ENCODE results near the gene SESN1.

Gene SESN1

DNA sequence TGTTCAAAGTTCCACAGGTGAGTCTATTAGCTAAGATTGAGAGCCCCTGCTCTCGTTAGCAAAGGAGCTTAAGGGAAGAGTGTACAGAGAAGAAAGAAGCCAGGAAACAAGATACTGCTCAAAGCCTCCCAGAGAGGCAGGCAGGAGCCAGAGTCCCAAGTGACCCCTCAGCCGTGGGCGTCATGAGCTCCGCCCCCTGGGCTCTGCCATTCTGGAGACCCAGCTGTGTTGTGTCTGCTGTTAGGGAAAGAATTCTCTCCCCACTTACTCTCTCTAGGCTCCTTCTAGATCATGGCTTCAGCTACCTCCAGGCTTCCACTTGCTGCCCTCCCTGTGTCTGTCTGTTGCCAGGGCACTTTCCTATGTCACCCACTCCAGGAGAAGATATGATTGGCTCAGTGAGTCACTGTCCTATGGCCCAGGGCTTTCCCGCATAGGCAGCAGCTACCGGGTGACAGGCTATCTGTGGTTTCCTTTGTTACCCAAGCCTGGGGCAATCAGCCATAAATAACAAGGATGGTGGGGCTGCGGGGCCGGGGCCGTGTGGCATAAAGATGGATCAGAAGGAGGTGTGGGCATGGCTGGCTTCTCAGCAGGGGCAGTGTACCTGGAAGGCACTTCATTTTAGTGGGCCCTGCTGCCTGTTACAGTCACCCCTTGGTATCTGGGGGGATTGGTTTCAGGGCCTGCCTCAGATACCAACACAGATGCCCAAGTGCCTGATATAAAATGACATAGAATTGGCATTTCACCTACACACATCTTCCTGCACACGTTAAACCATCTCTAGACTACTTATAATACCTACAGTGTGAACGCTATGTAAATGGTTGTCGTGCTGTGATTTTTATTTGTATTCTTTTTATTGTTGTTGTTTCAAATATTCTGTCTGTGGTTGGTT, 127.5 kb downstream of the SESN1 start:
- ChIA-PET CTCF (interaction anchor here (0.6 to 0.7 kb wide), 2 partner anchors 47 to 74 kb away, joined by 3 read pairs; no protein-coding TSS in a partner anchor), POLR2A (interaction anchor here (0.7 kb wide), 1 partner anchor 19 kb away, joined by 3 read pairs; no protein-coding TSS in a partner anchor)
- TF ChIP-seq SP1 (IDR thresholded peaks at IDR 0.05) (no peak), CTBP1 (IDR thresholded peaks at IDR 0.05; ENCODE audit: borderline replicate concordance) (no peak), ELF4 (IDR thresholded peaks at IDR 0.05) (no peak), ZNF384 (IDR thresholded peaks at IDR 0.05) (no peak), L3MBTL2 (conservative IDR thresholded peaks at IDR 0.05) (no peak), FOXA1 (IDR thresholded peaks at IDR 0.05) (no peak), BHLHE40 (IDR thresholded peaks at IDR 0.05; ENCODE audit: borderline replicate concordance) (no peak), FOXM1 (IDR thresholded peaks at IDR 0.05; ENCODE audit: borderline replicate concordance) (no peak), ARNT (IDR thresholded peaks at IDR 0.05) (no peak), TARDBP (IDR thresholded peaks at IDR 0.05) (no peak)
- no peak for DNase-seq (ENCODE audit: extremely low spot score)

GRCh38 chr6:108966251-108966650, 128.4 kb downstream of the SESN1 start:
- no peak for TF ChIP-seq TARDBP (IDR thresholded peaks at IDR 0.05)
- no peak for TF ChIP-seq ARNT (IDR thresholded peaks at IDR 0.05)
- TF ChIP-seq, protein P1, sequence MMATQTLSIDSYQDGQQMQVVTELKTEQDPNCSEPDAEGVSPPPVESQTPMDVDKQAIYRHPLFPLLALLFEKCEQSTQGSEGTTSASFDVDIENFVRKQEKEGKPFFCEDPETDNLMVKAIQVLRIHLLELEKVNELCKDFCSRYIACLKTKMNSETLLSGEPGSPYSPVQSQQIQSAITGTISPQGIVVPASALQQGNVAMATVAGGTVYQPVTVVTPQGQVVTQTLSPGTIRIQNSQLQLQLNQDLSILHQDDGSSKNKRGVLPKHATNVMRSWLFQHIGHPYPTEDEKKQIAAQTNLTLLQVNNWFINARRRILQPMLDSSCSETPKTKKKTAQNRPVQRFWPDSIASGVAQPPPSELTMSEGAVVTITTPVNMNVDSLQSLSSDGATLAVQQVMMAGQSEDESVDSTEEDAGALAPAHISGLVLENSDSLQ (IDR thresholded peaks at IDR 0.05), result no peak
- TF ChIP-seq LEF1 (IDR thresholded peaks at IDR 0.05; ENCODE audit: borderline replicate concordance), result no peak
- TF ChIP-seq ELF4 (IDR thresholded peaks at IDR 0.05), result no peak
- TF ChIP-seq NFRKB (IDR thresholded peaks at IDR 0.05), result no peak
- no peak for TF ChIP-seq CTBP1 (IDR thresholded peaks at IDR 0.05; ENCODE audit: borderline replicate concordance)
- TF ChIP-seq SP1 (IDR thresholded peaks at IDR 0.05), result no peak
- no peak for TF ChIP-seq SUZ12 (IDR thresholded peaks at IDR 0.05)
- TF ChIP-seq FOXA1 (IDR thresholded peaks at IDR 0.05), result no peak
- TF ChIP-seq HDGF (IDR thresholded peaks at IDR 0.05; ENCODE audit: borderline replicate concordance), result no peak
- TF ChIP-seq FOXM1 (IDR thresholded peaks at IDR 0.05; ENCODE audit: borderline replicate concordance), result no peak
- no peak for TF ChIP-seq FOXK2 (IDR thresholded peaks at IDR 0.05)
- no peak for TF ChIP-seq ZNF384 (IDR thresholded peaks at IDR 0.05)
- TF ChIP-seq L3MBTL2 (conservative IDR thresholded peaks at IDR 0.05), result no peak
- TF ChIP-seq BHLHE40 (IDR thresholded peaks at IDR 0.05; ENCODE audit: borderline replicate concordance), result no peak
- DNase-seq (ENCODE audit: extremely low spot score), result no peak
- CTCF ChIA-PET, result no interaction called here
- POLR2A ChIA-PET, result interaction anchor here (0.7 kb wide), 1 partner anchor 18 kb away, joined by 3 read pairs; no protein-coding TSS in a partner anchor

DNA sequence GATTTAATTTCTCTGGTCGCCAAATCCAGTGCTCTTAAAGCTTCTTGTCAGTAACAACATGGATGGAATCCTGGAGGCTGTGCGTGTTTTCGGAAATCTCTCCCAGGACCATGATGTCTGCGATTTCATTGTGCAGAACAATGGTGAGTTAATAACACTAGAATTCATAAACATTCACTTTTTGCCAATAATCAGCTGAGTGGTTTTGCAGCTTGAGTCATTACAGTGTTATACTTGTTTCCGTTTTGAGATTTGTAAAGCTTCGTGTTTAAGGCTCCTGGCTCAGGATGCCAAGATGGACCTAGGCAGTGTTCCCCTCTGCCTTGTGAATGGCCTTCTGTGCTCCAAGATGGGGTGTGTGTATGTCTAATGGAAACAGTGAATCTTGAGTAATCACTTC, 132.7 kb downstream of the SESN1 start:
- ChIA-PET CTCF (no interaction called here), POLR2A (no interaction called here)
- DNase-seq (ENCODE audit: extremely low spot score), result no peak
- no peak for TF ChIP-seq NFRKB (IDR thresholded peaks at IDR 0.05)

DNA sequence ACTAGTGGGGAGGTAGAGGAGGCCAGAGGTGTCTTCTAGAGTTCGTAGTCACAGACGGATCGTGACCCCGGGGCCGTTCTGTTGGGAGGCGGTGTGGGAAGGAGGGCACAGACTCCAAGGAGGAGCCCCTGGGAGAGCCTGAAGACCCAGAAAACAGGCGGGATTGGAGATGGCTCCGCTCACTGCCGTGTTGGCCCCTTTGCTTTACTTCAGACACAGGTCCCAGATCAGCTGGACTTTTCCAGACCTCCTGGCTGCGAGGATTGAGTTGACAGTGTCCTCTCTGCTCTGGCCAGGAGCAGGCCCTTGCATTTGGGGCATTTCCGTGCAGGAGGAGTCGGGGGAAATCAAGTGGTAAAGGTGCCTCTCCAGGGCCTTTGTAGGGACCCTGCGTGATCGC, 133.6 kb downstream of the SESN1 start:
- no peak for TF ChIP-seq CTBP1 (IDR thresholded peaks at IDR 0.05; ENCODE audit: borderline replicate concordance)
- TF ChIP-seq, protein P1 (IDR thresholded peaks at IDR 0.05), result no peak
- no peak for TF ChIP-seq ZNF384 (IDR thresholded peaks at IDR 0.05)
- TF ChIP-seq L3MBTL2 (conservative IDR thresholded peaks at IDR 0.05), result no peak
- TF ChIP-seq TARDBP (IDR thresholded peaks at IDR 0.05), result no peak
- TF ChIP-seq FOXK2 (IDR thresholded peaks at IDR 0.05), result no peak
- no peak for TF ChIP-seq NFRKB (IDR thresholded peaks at IDR 0.05)
- no peak for TF ChIP-seq SUZ12 (IDR thresholded peaks at IDR 0.05)
- TF ChIP-seq ELF4 (IDR thresholded peaks at IDR 0.05), result no peak
- TF ChIP-seq FOXA1 (IDR thresholded peaks at IDR 0.05), result no peak
- TF ChIP-seq FOXM1 (IDR thresholded peaks at IDR 0.05; ENCODE audit: borderline replicate concordance), result no peak
- ChIA-PET POLR2A (no interaction called here), CTCF (no interaction called here)
- no peak for DNase-seq (ENCODE audit: extremely low spot score)

DNA sequence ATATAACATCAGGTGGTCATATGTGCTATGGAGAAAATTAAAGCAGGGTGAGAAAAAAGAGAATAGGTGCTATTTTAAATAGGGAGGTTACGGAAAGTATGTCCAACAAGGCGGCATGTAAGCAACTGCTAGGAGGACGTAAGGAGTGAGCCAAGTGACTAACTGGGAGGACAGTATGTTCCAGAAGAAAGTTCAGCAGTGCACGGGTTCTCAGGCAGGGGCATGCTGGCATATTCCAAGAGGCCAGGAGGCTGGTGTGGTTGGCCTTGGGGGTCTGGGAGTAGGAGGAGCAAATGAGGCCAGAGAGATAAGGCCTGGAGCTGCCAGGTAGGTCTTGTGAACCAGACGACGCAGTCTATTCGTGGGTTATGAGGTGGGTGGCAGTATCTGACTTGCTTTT, 134.0 kb downstream of the SESN1 start:
- TF ChIP-seq SP1 (IDR thresholded peaks at IDR 0.05) (no peak), NFRKB (IDR thresholded peaks at IDR 0.05) (no peak), L3MBTL2 (conservative IDR thresholded peaks at IDR 0.05) (no peak), FOXM1 (IDR thresholded peaks at IDR 0.05; ENCODE audit: borderline replicate concordance) (no peak), FOXK2 (IDR thresholded peaks at IDR 0.05) (no peak), ZNF384 (IDR thresholded peaks at IDR 0.05) (no peak), LEF1 (IDR thresholded peaks at IDR 0.05; ENCODE audit: borderline replicate concordance) (no peak), ELF4 (IDR thresholded peaks at IDR 0.05) (no peak), TARDBP (IDR thresholded peaks at IDR 0.05) (no peak), HDGF (IDR thresholded peaks at IDR 0.05; ENCODE audit: borderline replicate concordance) (no peak), FOXA1 (IDR thresholded peaks at IDR 0.05) (no peak), ARNT (IDR thresholded peaks at IDR 0.05) (no peak), BHLHE40 (IDR thresholded peaks at IDR 0.05; ENCODE audit: borderline replicate concordance) (no peak), SUZ12 (IDR thresholded peaks at IDR 0.05) (no peak), CTBP1 (IDR thresholded peaks at IDR 0.05; ENCODE audit: borderline replicate concordance) (no peak)
- TF ChIP-seq, protein P1 (IDR thresholded peaks at IDR 0.05), result no peak
- no peak for DNase-seq (ENCODE audit: extremely low spot score)
- ChIA-PET POLR2A (no interaction called here), CTCF (interaction anchor here (0.6 kb wide), 1 partner anchor 434 kb away, joined by 3 read pairs; no protein-coding TSS in a partner anchor)

Measured in HEK293T (cell line).